WERI-Rb-1 (cell line): ENCODE results near the gene CBX2.

Experiments used
- DNase-seq: peaks from one replicate; pipeline ENCODE4 v3.0.0-alpha.2; 2020
- H3K27ac ChIP-seq: fragments of 250-450 bp; sonication (Bioruptor Pico); 2 replicates; pipeline ENCODE4 v1.5.1; 2020; ENCODE audit warnings: mild to moderate bottlenecking, moderate library complexity
- H3K27me3 ChIP-seq: fragments of 250-450 bp; sonication (Bioruptor Pico); 2 replicates; pipeline ENCODE4 v1.5.1; 2021; ENCODE audit warnings: mild to moderate bottlenecking, low read depth, moderate library complexity; ENCODE audit not compliant: insufficient read depth, severe bottlenecking
- H3K36me3 ChIP-seq: fragments of 250-450 bp; sonication (Bioruptor Pico); 2 replicates; pipeline ENCODE4 v1.5.1; 2020; ENCODE audit warnings: mild to moderate bottlenecking, moderate library complexity
- H3K4me3 ChIP-seq: 2 replicates; pipeline ENCODE4 v1.5.1; 2011; ENCODE audit warnings: low read depth, mild to moderate bottlenecking, control low read depth, low read length
- H3K9me3 ChIP-seq: fragments of 250-450 bp; sonication (Bioruptor Pico); 2 replicates; pipeline ENCODE4 v1.5.1; 2021; ENCODE audit warnings: mild to moderate bottlenecking, moderate library complexity; ENCODE audit not compliant: severe bottlenecking
- CTCF ChIP-seq: IDR thresholded peaks from 2 replicates; pipeline ENCODE4 v1.5.1; 2011; ENCODE audit warnings: low read depth, mild to moderate bottlenecking, control low read depth, inconsistent platforms, low read length

CBX2 gene

GRCh38 chr17:79820959-79821330 is 43.0 kb downstream of the CBX2 start:
- no peak for DNase-seq
- Histone ChIP-seq H3K27ac (no peak overlapping the region), H3K9me3 (no peaks in the 10 kb centered on the region), H3K36me3 (0 out of 2 replicates have a peak, but pooled peaks cover 4% of the 10 kb centered on the region), H3K27me3 (no peaks in the 10 kb centered on the region), H3K4me3 (no peak overlapping the region)
- no peak for TF ChIP-seq CTCF

GRCh38 chr17:79821331-79822095 is 43.6 kb downstream of the CBX2 start:
- Histone ChIP-seq H3K27me3 (no peaks in the 10 kb centered on the region), H3K4me3 (no peak overlapping the region), H3K9me3 (no peaks in the 10 kb centered on the region), H3K27ac (no peak overlapping the region; the same call in 1 of the 2 replicates), H3K36me3 (0 out of 2 replicates have a peak, but pooled peaks cover 4% of the 10 kb centered on the region)
- DNase-seq = no peak
- no peak for TF ChIP-seq CTCF

GRCh38 chr17:79822583-79823124 is 44.7 kb downstream of the CBX2 start:
- Histone ChIP-seq H3K4me3 (no peak overlapping the region), H3K27me3 (no peaks in the 10 kb centered on the region), H3K27ac (no peak overlapping the region), H3K9me3 (no peaks in the 10 kb centered on the region), H3K36me3 (0 out of 2 replicates have a peak, but pooled peaks cover 4% of the 10 kb centered on the region)
- TF ChIP-seq CTCF = no peak
- no peak for DNase-seq

- Histone ChIP-seq H3K9me3 (no peaks in the 10 kb centered on the region), H3K27me3 (no peaks in the 10 kb centered on the region), H3K27ac (no peak overlapping the region), H3K4me3 (no peak overlapping the region), H3K36me3 (0 out of 2 replicates have a peak, but pooled peaks cover 4% of the 10 kb centered on the region)
- no peak for TF ChIP-seq CTCF
- no peak for DNase-seq
Observed at GRCh38 chr17:79824234-79824633, 46.3 kb downstream of the CBX2 start.

- no peak for TF ChIP-seq CTCF
Observed at GRCh38 chr17:79824893-79825579, 47.1 kb downstream of the CBX2 start.

More at GRCh38 chr17:79824893-79825579, 47.1 kb downstream of the CBX2 start:
- no peak overlapping the region for H3K27ac ChIP-seq
- H3K9me3 ChIP-seq = no peaks in the 10 kb centered on the region
- H3K4me3 ChIP-seq = no peak overlapping the region
- 0 out of 2 replicates have a peak, but pooled peaks cover 4% of the 10 kb centered on the region for H3K36me3 ChIP-seq
- no peak for DNase-seq
- no peaks in the 10 kb centered on the region for H3K27me3 ChIP-seq
